GM19238 (cell line): ENCODE data around the gene NOS1AP.
"Not testable (repeated sequence)": the region's sequence is repeated elsewhere in the genome, so short reads cannot be mapped to it uniquely, and the experiment has no call there.

Experiments
- DNase-seq: peaks from one replicate; pipeline ENCODE4 v3.0.0; 2011; ENCODE audit warnings: low spot score; ENCODE audit not compliant: insufficient read length

Gene NOS1AP

DNA sequence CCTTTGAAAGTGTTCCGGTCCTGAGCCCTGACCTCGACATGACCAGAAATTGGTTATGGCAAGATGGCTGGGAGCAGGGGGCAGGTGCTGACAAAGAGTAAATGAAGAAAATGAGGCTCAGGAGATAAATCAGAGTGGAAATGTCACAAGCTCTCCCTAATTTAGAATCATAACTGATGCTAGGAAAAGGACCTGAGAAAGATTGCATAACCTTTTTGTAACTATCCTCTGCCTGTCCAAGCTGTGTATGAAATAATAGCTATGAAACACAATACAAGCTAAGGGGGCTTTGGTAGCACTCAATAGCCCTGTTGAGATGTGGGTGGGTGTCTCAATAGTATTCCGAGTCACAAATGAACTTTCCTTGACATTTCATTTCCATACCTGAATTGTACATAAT, 12.9 kb upstream of the NOS1AP start:
- no peak for DNase-seq

GRCh38 chr1:162059721-162060120, 9.8 kb upstream of the NOS1AP start:
- DNase-seq, result no peak

DNA sequence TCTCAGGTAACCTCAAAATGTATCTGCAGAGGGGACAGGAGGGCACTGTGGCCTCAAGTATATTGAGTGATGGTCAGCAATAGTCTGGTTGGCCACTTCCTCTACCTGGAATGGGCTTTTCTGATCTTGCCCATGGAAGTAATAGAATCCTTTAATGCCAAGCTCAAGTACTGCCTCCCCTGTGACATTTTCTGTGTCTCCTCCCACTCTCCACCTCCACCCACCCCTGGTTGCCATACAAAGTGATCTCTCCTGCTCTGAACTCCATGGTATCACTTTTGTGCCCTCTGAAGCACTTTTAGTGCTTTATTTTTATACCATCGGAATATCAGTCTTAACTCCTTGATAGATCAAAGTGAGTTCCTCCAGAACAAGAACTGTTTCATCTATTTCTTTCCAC, 9.2 kb upstream of the NOS1AP start:
- DNase-seq, result no peak

DNA sequence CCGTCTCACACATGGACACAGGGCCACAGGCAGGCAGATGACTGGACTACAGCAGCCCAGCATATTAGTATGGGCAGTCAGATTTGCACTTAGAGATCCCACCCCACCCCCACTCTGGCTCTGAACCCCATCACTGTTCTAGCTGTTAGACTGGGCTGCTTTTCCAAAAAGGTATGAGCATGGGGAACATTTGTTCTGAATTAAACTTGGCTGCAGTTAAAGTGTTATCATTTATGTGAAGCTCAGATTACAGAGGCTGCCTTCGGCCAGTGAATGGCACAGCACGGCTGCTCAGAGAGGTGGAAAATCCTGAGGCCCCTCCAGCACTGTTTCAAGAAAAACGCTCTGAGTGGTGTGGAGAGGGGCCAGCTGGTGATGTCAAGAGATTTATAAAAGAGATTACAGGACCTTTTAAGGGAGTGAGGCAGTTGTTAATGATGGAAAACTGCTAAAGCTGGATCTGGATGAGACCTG, 6.9 kb upstream of the NOS1AP start:
- no peak for DNase-seq

GRCh38 chr1:162065016-162065415, 4.5 kb upstream of the NOS1AP start:
- DNase-seq, result no peak

GRCh38 chr1:162066836-162067235, 2.7 kb upstream of the NOS1AP start:
- DNase-seq, result not testable (repeated sequence)

GRCh38 chr1:162067466-162067865, 2.0 kb upstream of the NOS1AP start:
- DNase-seq, result no peak

DNA sequence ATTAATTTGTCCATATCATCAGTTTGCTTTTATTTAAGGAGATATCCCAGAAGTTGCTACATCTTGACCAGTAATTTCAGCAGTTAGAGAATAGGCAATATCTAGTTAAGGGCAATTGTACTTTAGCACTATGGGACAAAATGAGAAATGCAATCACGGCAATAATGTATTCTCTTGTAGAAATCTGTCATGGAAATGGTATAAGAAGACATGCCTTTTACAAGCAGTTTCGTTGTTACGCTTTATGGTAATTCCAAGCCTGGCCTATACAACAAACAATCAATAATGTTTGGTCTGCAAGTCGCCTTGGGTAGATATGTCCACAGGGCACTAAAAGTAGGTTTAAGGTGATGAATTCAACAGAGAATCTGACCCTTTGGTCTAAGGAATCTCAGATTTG, 1.2 kb upstream of the NOS1AP start:
- no peak for DNase-seq

GRCh38 chr1:162070094-162070748, 730 bp downstream of the NOS1AP start:
- DNase-seq, result no peak

DNA sequence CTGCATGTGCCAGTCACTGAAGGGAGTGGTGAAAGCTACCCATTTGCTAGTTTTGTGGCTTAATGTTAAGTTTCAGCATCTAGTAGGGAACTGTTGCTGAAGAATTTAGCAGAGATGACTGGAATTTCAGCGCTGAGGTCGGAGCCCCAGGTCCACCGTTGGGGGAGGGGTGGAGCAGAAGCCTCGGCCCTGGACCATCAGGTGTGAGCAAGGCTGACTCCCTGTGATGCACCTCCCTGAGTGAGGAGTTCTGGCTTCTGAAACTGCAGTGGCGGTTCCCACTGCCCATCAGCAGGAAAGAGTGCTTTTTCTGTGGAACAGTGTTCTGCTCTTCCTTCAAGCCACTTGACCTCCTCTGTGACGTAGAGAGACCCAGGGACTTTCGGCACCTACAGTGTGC, 1.3 kb downstream of the NOS1AP start:
- DNase-seq, result no peak

GRCh38 chr1:162072740-162073139, 3.2 kb downstream of the NOS1AP start:
- DNase-seq, result no peak

GRCh38 chr1:162074276-162075005, 5.0 kb downstream of the NOS1AP start:
- no peak for DNase-seq

- no peak for DNase-seq
Measured at GRCh38 chr1:162075862-162076261, 6.4 kb downstream of the NOS1AP start.

- no peak for DNase-seq
Measured at GRCh38 chr1:162077648-162078299, 8.3 kb downstream of the NOS1AP start.

DNA sequence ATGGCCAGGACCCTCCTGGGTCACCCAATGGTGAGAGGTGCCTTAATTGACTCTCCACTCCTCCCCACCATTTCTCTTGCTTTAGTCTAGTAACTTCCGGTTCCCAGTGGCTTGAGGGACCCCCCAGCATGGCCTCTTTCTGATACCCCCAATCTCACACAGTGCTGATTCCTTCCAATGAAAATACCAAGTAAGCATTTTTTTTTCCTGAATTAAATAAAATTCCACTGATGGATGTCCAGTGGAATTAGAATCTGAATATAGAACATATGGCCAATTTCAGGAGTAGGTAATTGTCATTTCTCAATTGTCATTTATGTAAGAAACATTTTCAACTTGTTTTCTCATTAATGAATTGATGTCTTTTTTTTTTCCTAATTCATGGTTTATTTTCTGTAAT, 9.5 kb downstream of the NOS1AP start:
- no peak for DNase-seq

- DNase-seq, result no peak
Measured at GRCh38 chr1:162080472-162081015, 11.1 kb downstream of the NOS1AP start.

- no peak for DNase-seq
Measured at GRCh38 chr1:162081316-162081715, 11.8 kb downstream of the NOS1AP start.

DNA sequence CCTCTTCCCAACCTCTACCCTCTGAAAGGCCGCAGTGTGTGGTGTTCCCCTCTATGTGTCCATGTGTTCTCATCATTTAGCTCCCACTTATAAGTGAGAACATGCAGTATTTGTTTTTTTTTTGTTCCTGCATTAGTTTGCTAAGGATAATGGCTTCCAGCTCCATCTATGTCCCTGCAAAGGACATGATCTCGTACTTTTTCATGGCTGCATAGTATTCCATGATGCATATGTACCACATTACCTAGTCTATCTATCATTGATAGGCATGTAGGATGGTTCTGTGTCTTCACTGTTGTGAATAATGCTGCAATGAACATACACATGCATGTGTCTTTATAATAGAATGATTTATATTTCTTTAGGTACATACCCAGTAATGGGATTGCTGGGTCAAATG, 12.6 kb downstream of the NOS1AP start:
- not testable (repeated sequence) for DNase-seq

GRCh38 chr1:162083273-162083672, 13.8 kb downstream of the NOS1AP start:
- no peak for DNase-seq

GRCh38 chr1:162085991-162086390, 16.5 kb downstream of the NOS1AP start:
- DNase-seq, result no peak

DNA sequence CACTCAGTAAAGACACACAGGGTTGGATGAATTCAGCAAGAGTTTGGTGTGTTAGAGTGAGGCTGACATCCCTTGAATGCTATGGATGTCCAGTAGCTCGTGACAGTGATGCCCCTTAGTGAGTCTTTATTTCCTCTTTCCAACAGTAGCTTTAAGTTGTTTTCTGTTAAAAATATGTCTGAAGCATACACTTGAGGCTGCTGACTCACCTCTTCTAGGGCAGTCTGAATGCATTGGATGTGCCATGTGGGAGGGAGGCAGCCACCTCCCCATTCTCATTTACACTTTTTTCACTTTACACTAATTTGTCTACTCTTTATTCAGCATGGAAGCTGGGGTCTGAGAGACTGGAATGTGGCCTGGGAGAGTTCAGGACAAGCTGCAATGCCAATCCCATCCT, 17.6 kb downstream of the NOS1AP start:
- no peak for DNase-seq

DNA sequence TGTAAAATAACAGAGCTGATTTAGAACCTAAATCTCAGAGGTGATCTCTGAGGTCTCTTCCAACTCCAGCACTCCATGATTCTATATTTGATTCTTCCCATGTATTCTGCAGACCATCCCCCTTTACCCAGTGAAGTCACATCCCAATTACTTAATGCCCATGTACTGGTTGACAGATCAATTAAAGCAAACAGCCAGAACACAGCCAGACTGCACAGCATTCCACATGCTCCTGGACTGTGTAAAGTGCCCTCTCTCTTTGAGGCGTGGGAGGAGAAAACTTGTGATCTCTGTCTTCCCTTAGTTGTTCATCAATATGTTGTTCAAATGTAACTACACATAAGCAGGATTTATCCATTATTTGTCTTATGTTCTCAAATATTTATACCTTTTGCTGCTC, 18.1 kb downstream of the NOS1AP start:
- no peak for DNase-seq
